Measurements from ENCODE around the gene ERC2. TPM values are rescaled to one million over a fixed set of nuclear protein-coding genes. Genes with fewer than 3 reads are reported as not detected.
A peak's percentile ranks its signal among the peaks of the same experiment; 100 is the strongest.

ERC2 gene
- total and polyA plus RNA-seq, 9 donors, result 1.2 to 9.4 (median 5.4) TPM

GRCh38 chr3:55720614-55721013, 747.7 kb downstream of the ERC2 start:
- Histone ChIP-seq H3K27ac (no peak overlapping the region), H3K4me3 (no peak overlapping the region), H3K9me3 (no peaks in the 10 kb centered on the region), H3K36me3 (no peaks in the 10 kb centered on the region), H3K4me1 (ENCODE audit: insufficient read depth) (peaks cover 6% of the 10 kb centered on the region), H3K27me3 (no peaks in the 10 kb centered on the region)
- TF ChIP-seq CTCF (IDR thresholded peaks at IDR 0.05) (no peak), POLR2A (IDR thresholded peaks at IDR 0.05) (no peak), EP300 (IDR thresholded peaks at IDR 0.05) (no peak)
- intact Hi-C loops (cut with DNase I), result loop anchor here in 1 of 4 donors (10.0 kb wide), 1 partner anchor 236 kb away; the partner anchor contains the start of gene WNT5A
- DNase-seq, result no peak

GRCh38 chr3:55719508-55719907, 748.8 kb downstream of the ERC2 start:
- Histone ChIP-seq H3K4me3 (no peak overlapping the region), H3K9me3 (no peaks in the 10 kb centered on the region), H3K4me1 (ENCODE audit: insufficient read depth) (peaks cover 6% of the 10 kb centered on the region), H3K36me3 (no peaks in the 10 kb centered on the region), H3K27ac (peak overlapping the region in 1 of 2 donors; percentile 3), H3K27me3 (no peaks in the 10 kb centered on the region)
- intact Hi-C loops (cut with DNase I), result no loop called here
- no peak for TF ChIP-seq POLR2A (IDR thresholded peaks at IDR 0.05)
- DNase-seq, result no peak

- DNase-seq, result no peak
- Histone ChIP-seq H3K36me3 (no peaks in the 10 kb centered on the region), H3K9me3 (no peaks in the 10 kb centered on the region), H3K4me1 (ENCODE audit: insufficient read depth) (peaks cover 5% of the 10 kb centered on the region), H3K27me3 (no peaks in the 10 kb centered on the region), H3K27ac (peak overlapping the region in 1 of 2 donors; percentile 3), H3K4me3 (no peak overlapping the region)
- WGBS, 3 donors, result 40 to 51% (median 41%) methylated on average over 3 of the region's 3 CpGs
- TF ChIP-seq EP300 (IDR thresholded peaks at IDR 0.05) (no peak), POLR2A (IDR thresholded peaks at IDR 0.05) (no peak), CTCF (IDR thresholded peaks at IDR 0.05) (no peak)
- intact Hi-C loops (cut with DNase I), result no loop called here
Measured at GRCh38 chr3:55719006-55719405, 749.3 kb downstream of the ERC2 start.

- peak in 3 of 5 donors; percentile 29 to 40 (median 39) for DNase-seq
- peaks cover 5% of the 10 kb centered on the region for H3K4me1 ChIP-seq (ENCODE audit: insufficient read depth)
- peak overlapping the region in 1 of 2 donors; percentile 3 for H3K27ac ChIP-seq
- TF ChIP-seq EP300 (IDR thresholded peaks at IDR 0.05), result no peak
- H3K9me3 ChIP-seq, result no peaks in the 10 kb centered on the region
- H3K4me3 ChIP-seq, result no peak overlapping the region
- H3K36me3 ChIP-seq, result no peaks in the 10 kb centered on the region
- intact Hi-C loops (cut with DNase I), result no loop called here
- H3K27me3 ChIP-seq, result no peaks in the 10 kb centered on the region
- 2 to 3% (median 3%) methylated on average over 1 of the region's 1 CpG for WGBS, 3 donors
Measured at GRCh38 chr3:55718521-55718921, 749.7 kb downstream of the ERC2 start.

- DNase-seq, result no peak
- Histone ChIP-seq H3K36me3 (no peaks in the 10 kb centered on the region), H3K4me1 (ENCODE audit: insufficient read depth) (peaks cover 5% of the 10 kb centered on the region), H3K27ac (peak overlapping the region in 1 of 2 donors; percentile 3), H3K4me3 (no peak overlapping the region), H3K9me3 (no peaks in the 10 kb centered on the region), H3K27me3 (no peaks in the 10 kb centered on the region)
- WGBS, 3 donors, result 8 to 26% (median 15%) methylated on average over 4 of the region's 4 CpGs
- intact Hi-C loops (cut with DNase I), result no loop called here
- no peak for TF ChIP-seq POLR2A (IDR thresholded peaks at IDR 0.05)
- TF ChIP-seq CTCF (IDR thresholded peaks at IDR 0.05), result no peak
- no peak for TF ChIP-seq EP300 (IDR thresholded peaks at IDR 0.05)
Measured at GRCh38 chr3:55718074-55718473, 750.2 kb downstream of the ERC2 start.

All from ovary (tissue), 9 donors.